ENCODE results near the gene BOC.

DNA sequence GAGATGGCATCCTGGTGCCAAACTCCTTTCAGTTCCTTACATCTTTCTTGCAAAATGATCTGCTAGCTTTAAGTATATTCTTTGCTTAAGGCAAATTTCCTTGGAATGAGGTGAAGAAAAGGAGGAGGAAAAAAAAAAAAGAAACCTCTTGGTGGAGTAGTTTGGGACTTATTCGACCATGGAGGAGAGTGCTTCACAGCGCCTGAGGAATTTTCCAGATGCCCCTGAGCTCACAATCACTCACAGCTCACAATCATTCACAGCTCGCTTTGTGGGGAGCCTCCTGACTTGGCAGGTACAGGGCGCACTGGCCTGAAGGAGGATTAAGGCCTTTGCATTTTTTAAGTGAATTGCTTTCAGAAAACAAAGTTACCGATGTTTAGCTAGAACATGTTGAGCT is 53.9 kb downstream of the BOC start:
- TF ChIP-seq, protein P1, sequence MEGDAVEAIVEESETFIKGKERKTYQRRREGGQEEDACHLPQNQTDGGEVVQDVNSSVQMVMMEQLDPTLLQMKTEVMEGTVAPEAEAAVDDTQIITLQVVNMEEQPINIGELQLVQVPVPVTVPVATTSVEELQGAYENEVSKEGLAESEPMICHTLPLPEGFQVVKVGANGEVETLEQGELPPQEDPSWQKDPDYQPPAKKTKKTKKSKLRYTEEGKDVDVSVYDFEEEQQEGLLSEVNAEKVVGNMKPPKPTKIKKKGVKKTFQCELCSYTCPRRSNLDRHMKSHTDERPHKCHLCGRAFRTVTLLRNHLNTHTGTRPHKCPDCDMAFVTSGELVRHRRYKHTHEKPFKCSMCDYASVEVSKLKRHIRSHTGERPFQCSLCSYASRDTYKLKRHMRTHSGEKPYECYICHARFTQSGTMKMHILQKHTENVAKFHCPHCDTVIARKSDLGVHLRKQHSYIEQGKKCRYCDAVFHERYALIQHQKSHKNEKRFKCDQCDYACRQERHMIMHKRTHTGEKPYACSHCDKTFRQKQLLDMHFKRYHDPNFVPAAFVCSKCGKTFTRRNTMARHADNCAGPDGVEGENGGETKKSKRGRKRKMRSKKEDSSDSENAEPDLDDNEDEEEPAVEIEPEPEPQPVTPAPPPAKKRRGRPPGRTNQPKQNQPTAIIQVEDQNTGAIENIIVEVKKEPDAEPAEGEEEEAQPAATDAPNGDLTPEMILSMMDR (IDR thresholded peaks at IDR 0.05) = no peak
- TF ChIP-seq POLR2A (IDR thresholded peaks at IDR 0.05) = no peak
